Measurements from ENCODE around the gene MRAP2.

GRCh38 chr6:84028350-84028749 lies 5.2 kb upstream of the MRAP2 start:
- TF ChIP-seq EZH2phosphoT487 (IDR thresholded peaks at IDR 0.05; ENCODE audit: insufficient read depth, low read depth) (no peak), EZH2 (IDR thresholded peaks at IDR 0.05; ENCODE audit: insufficient read depth, poor library complexity, severe bottlenecking) (no peak)
